Ishikawa (cell line): Measurements from ENCODE around the gene TNK2.

Experiments used
- CEBPB ChIP-seq: IDR thresholded peaks from 2 replicates; pipeline ENCODE4 v1.6.1; 2012
- CREB1 ChIP-seq: IDR thresholded peaks from 2 replicates; pipeline ENCODE4 v1.6.1; 2012; ENCODE audit warnings: low read depth
- EGR1 ChIP-seq: IDR thresholded peaks from 2 replicates; pipeline ENCODE4 v1.6.1; 2012
- EP300 ChIP-seq: IDR thresholded peaks from 2 replicates; pipeline ENCODE4 v1.6.1; 2012; ENCODE audit warnings: borderline replicate concordance
- FOXM1 ChIP-seq: IDR thresholded peaks from 2 replicates; pipeline ENCODE4 v1.6.1; 2012; ENCODE audit warnings: low read depth, borderline replicate concordance
- MAX ChIP-seq: IDR thresholded peaks from 2 replicates; pipeline ENCODE4 v1.6.1; 2012
- NFIC ChIP-seq: IDR thresholded peaks from 2 replicates; pipeline ENCODE4 v1.6.1; 2012
- RAD21 ChIP-seq: IDR thresholded peaks from 2 replicates; pipeline ENCODE4 v1.6.1; 2012; ENCODE audit warnings: low read depth
- REST ChIP-seq: IDR thresholded peaks from 2 replicates; pipeline ENCODE4 v1.6.1; 2012; ENCODE audit warnings: low read depth, mild to moderate bottlenecking
- TAF1 ChIP-seq: IDR thresholded peaks from 2 replicates; pipeline ENCODE4 v1.6.1; 2012; ENCODE audit warnings: low read depth, mild to moderate bottlenecking
- TCF12 ChIP-seq: IDR thresholded peaks from 2 replicates; pipeline ENCODE4 v1.6.1; 2012; ENCODE audit warnings: low read depth

DNA sequence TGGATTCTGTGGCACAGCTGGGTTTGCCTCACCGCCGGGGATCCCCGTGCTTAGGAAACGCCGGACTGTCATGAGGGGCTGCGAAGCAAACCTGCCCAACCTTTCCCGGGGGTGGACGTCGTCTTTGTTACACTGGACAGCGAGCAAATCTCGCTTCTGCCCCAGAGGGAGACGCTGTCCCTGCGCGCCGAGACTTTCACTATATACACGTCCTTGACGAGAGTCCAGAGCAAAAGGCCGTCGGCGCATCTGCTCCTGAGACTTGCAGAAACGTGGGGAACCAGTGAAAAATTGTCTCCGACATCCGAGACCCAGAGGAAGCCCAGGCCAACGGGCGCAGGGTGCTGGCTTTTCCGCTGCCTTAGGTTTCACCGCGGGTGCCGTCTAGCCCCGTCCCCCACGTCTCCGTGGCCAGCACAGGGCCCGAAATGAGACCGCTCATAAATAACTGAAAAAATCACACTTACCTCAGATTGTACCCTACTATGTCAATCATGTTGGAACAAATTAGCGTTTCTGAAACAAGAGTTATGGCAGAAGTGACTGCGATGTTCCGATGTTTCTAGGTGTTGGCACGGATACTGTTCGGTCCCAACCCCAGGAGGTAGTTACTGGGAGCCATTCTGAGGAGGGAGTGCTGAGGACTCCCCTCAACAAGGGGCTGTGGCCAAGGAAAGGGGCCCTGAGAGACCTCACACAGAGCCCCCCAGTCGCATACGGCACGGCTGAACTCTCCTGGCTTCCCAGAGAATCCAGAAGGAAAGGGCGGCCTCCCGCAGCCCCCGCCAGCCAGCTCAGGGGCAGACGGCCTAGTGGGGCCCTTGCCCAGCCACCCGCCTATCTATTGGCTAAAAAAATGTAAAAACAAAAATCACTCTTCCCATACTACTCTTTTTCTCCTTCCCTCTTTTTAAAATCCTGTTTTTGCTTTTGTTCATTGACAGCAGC is 82.2 kb downstream of the TNK2 start:
- no peak for TF ChIP-seq MAX
- TF ChIP-seq TAF1: no peak
- no peak for TF ChIP-seq CEBPB
- no peak for TF ChIP-seq RAD21
- TF ChIP-seq EP300: no peak
- TF ChIP-seq CREB1: no peak
- no peak for TF ChIP-seq FOXM1
- no peak for TF ChIP-seq EGR1
- no peak for TF ChIP-seq REST
- TF ChIP-seq TCF12: no peak
- TF ChIP-seq NFIC: no peak
